NCI-H446 treated with DMSO at 0.1 percent for 48 hours (cell line): Measurements from ENCODE around the gene CEACAM21.

Source experiments
- DNase-seq: peaks from one replicate; lab custom pipeline; 2025; lab: John Stamatoyannopoulos, UW

The CEACAM21 gene

GRCh38 chr19:41575998-41576397, at the start of gene CEACAM21:
CEACAM21 (plus strand) TSS chr19:41576166; CDS start chr19:41576275, 109 bp downstream.
- DNase-seq: no peak

- DNase-seq: no peak
These were observed 48.9 kb upstream of the CEACAM21 start for GRCh38 chr19:41527089-41527488.

GRCh38 chr19:41528106-41528505, 47.9 kb upstream of the CEACAM21 start:
- DNase-seq: no peak

GRCh38 chr19:41529484-41530183, 46.3 kb upstream of the CEACAM21 start:
- no peak for DNase-seq

GRCh38 chr19:41530184-41530534, 45.8 kb upstream of the CEACAM21 start:
- no peak for DNase-seq

GRCh38 chr19:41530761-41531301, 45.1 kb upstream of the CEACAM21 start:
- no peak for DNase-seq

GRCh38 chr19:41531438-41532311, 44.3 kb upstream of the CEACAM21 start:
- DNase-seq: no peak

GRCh38 chr19:41532526-41532925, 43.4 kb upstream of the CEACAM21 start:
- no peak for DNase-seq

GRCh38 chr19:41533671-41534215, 42.2 kb upstream of the CEACAM21 start:
- no peak for DNase-seq

GRCh38 chr19:41535029-41535622, 40.8 kb upstream of the CEACAM21 start:
- no peak for DNase-seq

- no peak for DNase-seq
These were observed 38.2 kb upstream of the CEACAM21 start for GRCh38 chr19:41537789-41538188.

- no peak for DNase-seq
These were observed 35.8 kb upstream of the CEACAM21 start for GRCh38 chr19:41540041-41540695.

- DNase-seq: no peak
These were observed 33.9 kb upstream of the CEACAM21 start for GRCh38 chr19:41541990-41542584.

- DNase-seq: no peak
These were observed 33.3 kb upstream of the CEACAM21 start for GRCh38 chr19:41542622-41543021.

- no peak for DNase-seq
These were observed 32.4 kb upstream of the CEACAM21 start for GRCh38 chr19:41543582-41543981.

GRCh38 chr19:41545547-41545946, 30.4 kb upstream of the CEACAM21 start:
- DNase-seq: no peak

GRCh38 chr19:41546386-41546789, 29.6 kb upstream of the CEACAM21 start:
- no peak for DNase-seq

GRCh38 chr19:41546961-41547360, 29.0 kb upstream of the CEACAM21 start:
- DNase-seq: no peak

- no peak for DNase-seq
These were observed 28.4 kb upstream of the CEACAM21 start for GRCh38 chr19:41547569-41547968.

- DNase-seq: no peak
These were observed 27.9 kb upstream of the CEACAM21 start for GRCh38 chr19:41548047-41548446.

- DNase-seq: no peak
These were observed 26.8 kb upstream of the CEACAM21 start for GRCh38 chr19:41548954-41549688.
